ENCODE measurements around the gene PRKCZ.

The PRKCZ gene

DNA sequence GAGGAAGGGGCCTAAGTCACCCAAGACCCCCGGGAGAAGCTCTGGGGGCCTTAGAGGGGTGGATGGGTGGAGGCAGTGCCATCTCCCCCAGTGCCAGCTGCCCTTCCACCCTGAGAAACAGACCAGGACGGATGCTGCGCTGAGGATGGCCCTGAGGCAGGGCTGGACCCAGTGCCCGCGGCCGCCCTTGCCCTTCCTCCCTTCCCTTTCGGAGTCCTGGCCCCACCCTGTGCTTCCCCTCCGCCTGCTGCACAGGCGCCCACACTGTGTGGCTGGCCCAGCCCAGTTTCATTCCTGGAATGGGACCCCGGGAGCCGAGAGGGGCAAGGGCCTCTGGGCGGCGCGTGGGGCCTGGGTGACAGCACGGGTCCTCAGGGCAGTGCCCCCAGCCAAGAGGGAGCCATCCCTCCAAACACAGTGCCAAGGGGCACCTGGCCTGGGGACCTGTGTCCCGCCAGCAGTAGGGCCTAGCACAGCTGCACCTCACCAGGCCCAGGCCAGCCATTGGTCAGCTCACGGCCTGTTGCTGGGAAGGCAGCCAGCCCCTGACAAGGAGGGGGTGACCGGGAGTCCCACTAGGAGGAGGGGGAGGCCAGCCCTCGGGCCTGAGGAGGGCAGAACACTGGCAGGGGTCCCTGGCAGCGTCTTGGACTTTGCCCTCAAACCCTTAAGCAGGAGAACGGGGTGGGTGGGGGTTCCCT is 164.5 kb downstream of the PRKCZ start:
- peak overlapping the region in 1 of 2 donors; percentile 51 for H3K4me3 ChIP-seq
- intact Hi-C loops (cut with DNase I; ENCODE audit: low total_unique reads), result loop anchor here (5.0 kb wide), 1 partner anchor 978 kb away; no protein-coding TSS in a partner anchor
- H3K27ac ChIP-seq, result peak overlapping the region; percentile 91 to 100
- peak in 1 of 2 donors; percentile 80 for DNase-seq
- TF ChIP-seq, protein P1, sequence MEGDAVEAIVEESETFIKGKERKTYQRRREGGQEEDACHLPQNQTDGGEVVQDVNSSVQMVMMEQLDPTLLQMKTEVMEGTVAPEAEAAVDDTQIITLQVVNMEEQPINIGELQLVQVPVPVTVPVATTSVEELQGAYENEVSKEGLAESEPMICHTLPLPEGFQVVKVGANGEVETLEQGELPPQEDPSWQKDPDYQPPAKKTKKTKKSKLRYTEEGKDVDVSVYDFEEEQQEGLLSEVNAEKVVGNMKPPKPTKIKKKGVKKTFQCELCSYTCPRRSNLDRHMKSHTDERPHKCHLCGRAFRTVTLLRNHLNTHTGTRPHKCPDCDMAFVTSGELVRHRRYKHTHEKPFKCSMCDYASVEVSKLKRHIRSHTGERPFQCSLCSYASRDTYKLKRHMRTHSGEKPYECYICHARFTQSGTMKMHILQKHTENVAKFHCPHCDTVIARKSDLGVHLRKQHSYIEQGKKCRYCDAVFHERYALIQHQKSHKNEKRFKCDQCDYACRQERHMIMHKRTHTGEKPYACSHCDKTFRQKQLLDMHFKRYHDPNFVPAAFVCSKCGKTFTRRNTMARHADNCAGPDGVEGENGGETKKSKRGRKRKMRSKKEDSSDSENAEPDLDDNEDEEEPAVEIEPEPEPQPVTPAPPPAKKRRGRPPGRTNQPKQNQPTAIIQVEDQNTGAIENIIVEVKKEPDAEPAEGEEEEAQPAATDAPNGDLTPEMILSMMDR (IDR thresholded peaks at IDR 0.05), result no peak
- H3K36me3 ChIP-seq, result no peaks in the 10 kb centered on the region
- H3K9me3 ChIP-seq, result no peaks in the 10 kb centered on the region
- H3K27me3 ChIP-seq, result no peaks in the 10 kb centered on the region
- peaks cover 17 to 53% (median 47%) of the 10 kb centered on the region in 4 donors for H3K4me1 ChIP-seq

DNA sequence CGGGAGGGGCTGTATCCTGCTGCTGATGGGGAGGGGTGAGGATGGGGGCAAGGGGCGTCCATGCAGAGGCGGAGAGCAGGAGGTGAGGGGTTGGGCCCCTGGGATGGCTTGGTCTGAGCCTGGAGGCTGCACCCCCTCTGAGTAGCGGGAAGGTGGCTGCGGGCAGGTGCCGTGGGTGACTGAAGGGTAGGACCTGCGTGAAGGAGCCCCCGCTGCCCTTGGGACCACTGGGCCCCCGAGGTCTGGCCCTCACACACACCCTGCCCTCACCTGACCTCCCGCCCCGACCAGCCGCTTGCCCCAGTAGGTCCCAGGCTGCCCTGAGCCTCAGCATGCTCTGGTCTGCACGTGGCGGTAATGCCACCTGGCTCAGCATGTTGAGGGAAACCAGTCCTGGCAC is 165.1 kb downstream of the PRKCZ start:
- Histone ChIP-seq H3K9me3 (no peaks in the 10 kb centered on the region), H3K36me3 (no peaks in the 10 kb centered on the region), H3K4me1 (peaks cover 10 to 46% (median 40%) of the 10 kb centered on the region in 4 donors), H3K27me3 (no peaks in the 10 kb centered on the region), H3K27ac (peak overlapping the region; percentile 91 to 100), H3K4me3 (no peak overlapping the region)
- TF ChIP-seq, protein P1 (IDR thresholded peaks at IDR 0.05), result no peak
- peak in 1 of 2 donors; percentile 68 for DNase-seq
- intact Hi-C loops (cut with DNase I; ENCODE audit: low total_unique reads), result loop anchor here (5.0 kb wide), 1 partner anchor 977 kb away; no protein-coding TSS in a partner anchor

DNA sequence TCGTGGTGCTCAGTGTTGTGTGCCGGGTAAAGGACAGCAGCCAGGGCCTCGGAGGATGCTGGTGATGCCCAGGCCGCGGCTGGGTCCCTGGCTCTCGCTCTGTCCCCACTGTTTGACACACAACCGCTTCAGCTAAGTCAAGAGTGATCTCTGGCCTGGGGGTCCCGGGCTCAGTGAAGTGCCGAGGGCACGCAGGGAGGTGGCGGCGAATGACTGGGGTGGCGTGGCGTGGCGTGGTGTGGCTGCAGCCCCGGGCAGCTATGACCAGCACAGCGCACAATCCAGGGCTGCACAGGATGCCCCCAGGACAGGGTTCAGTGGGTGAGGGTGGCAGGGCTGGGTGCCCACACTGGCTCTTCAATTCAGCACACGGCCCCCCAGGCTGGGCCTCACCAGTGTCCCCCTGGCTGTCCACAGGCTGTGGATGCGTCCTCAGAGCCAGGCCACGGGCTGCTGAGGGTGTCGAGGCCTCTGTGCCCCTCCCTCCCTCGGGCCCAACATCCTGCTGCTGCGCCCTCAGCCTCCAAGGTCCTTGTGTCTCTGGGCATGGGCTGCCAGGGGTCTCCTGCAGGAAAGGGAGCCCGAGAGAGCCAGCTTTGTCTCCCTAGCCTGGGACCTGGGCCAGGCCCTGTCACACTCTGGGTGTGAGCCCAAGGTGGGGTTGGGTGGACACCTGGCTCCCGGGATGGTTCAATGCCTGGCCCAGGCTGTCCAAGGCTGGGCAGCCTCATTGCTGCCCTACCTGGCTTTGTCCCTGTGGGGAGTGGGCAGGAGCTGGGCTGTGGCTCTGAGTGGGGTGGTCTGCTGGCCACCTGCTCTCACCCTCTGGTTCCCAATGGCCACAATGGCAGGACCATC is 165.9 kb downstream of the PRKCZ start:
- Histone ChIP-seq H3K27ac (peak overlapping the region in 1 of 2 donors; percentile 100), H3K36me3 (no peaks in the 10 kb centered on the region), H3K27me3 (no peaks in the 10 kb centered on the region), H3K4me1 (peaks cover 9 to 40% (median 34%) of the 10 kb centered on the region in 4 donors), H3K9me3 (no peaks in the 10 kb centered on the region), H3K4me3 (no peak overlapping the region)
- TF ChIP-seq, protein P1 (IDR thresholded peaks at IDR 0.05), result no peak
- peak in 1 of 2 donors; percentile 70 for DNase-seq
- intact Hi-C loops (cut with DNase I; ENCODE audit: low total_unique reads), result loop anchor here (5.0 kb wide), 1 partner anchor 976 kb away; no protein-coding TSS in a partner anchor

DNA sequence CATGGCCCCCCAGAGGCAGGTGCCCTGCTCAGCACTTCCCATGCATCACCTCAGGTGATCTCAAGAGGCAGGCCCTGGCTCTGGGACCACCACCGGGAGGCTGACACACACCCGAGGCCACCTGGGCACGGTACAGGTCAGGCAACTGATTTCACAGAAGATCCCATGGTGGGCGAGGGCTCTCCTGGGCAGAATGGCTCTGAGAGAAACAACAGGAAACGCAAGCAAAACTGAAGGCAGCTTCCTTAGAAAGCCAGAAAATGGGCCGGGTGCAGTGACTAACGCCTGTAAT is 166.5 kb downstream of the PRKCZ start:
- TF ChIP-seq, protein P1 (IDR thresholded peaks at IDR 0.05), result no peak
- Histone ChIP-seq H3K36me3 (no peaks in the 10 kb centered on the region), H3K27me3 (no peaks in the 10 kb centered on the region), H3K27ac (no peak overlapping the region), H3K4me1 (peaks cover 9 to 36% (median 34%) of the 10 kb centered on the region in 4 donors), H3K4me3 (no peak overlapping the region), H3K9me3 (no peaks in the 10 kb centered on the region)
- no peak for DNase-seq
- intact Hi-C loops (cut with DNase I; ENCODE audit: low total_unique reads), result loop anchor here (5.0 kb wide), 1 partner anchor 976 kb away; no protein-coding TSS in a partner anchor

DNA sequence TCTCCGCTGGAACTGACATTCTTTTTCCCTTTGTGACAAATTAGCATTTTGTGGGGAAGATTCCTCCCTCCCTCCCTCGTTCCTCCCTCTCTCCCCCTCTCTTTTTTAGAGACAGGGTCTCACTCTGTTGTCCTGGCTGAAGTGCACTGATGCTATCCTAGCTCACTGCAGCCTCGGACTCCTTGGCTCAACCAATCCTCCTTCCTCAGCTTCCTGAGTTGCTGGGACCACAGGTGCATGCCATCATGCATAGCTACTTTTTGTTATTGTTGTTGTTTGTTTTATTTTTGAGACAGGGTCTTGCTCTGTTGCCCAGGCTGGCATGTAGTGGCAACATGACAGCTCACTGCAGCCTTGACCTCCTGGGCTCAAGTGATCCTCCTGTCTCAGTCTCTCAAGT is 171.1 kb downstream of the PRKCZ start:
- intact Hi-C loops (cut with DNase I; ENCODE audit: low total_unique reads), result no loop called here

More for the DNA sequence above, 171.1 kb downstream of the PRKCZ start:
- Histone ChIP-seq H3K4me3 (no peak overlapping the region), H3K9me3 (no peaks in the 10 kb centered on the region), H3K27ac (no peak overlapping the region), H3K36me3 (no peaks in the 10 kb centered on the region), H3K27me3 (no peaks in the 10 kb centered on the region), H3K4me1 (peaks cover 0 to 3% (median under 1%) of the 10 kb centered on the region in 4 donors)
- DNase-seq, result no peak
- TF ChIP-seq, protein P1 (IDR thresholded peaks at IDR 0.05), result no peak
